A549 (cell line): Measurements from ENCODE around the gene TBC1D19. TPM values are rescaled to one million over a fixed set of nuclear protein-coding genes. Genes with fewer than 3 reads are reported as not detected.

Source experiments
- ATAC-seq, 2 experiments: fragments of 200-7000 bp in 1 of 2; fragments of >200 bp in 1 of 2; cut with Nextera tagmentation in 1 of 2; cut with Tn5 transposase in 1 of 2; 3 replicates each; pipeline versions ENCODE4 v1.8.0 to v1.9.1; 2018 to 2020; ENCODE audit warnings: mild to moderate bottlenecking in 1 of 2, moderate library complexity in 1 of 2
- CTCF ChIA-PET: fragments of 300-600 bp; sonication (Branson Sonifier 250); formaldehyde crosslinking; extraction: SDS; loops from one replicate; lab custom pipeline; 2021; ENCODE audit warnings: antibody characterized with exemption, inconsistent platforms; lab: Yijun Ruan, JAX
- POLR2A ChIA-PET: fragments of 350-600 bp; formaldehyde crosslinking; extraction: SDS; loops from one replicate; lab custom pipeline; 2021; ENCODE audit warnings: antibody characterized with exemption, inconsistent platforms; lab: Yijun Ruan, JAX
- DNase-seq, 2 experiments: peaks; one replicate each; pipeline versions ENCODE4 v3.0.0 to v3.0.0-alpha.2; 2011 to 2016; ENCODE audit warnings: low read depth in 1 of 2, low spot score in 1 of 2
- FAIRE-seq: peaks from 2 replicates; lab custom pipeline; 2011; peaks lifted over from hg19 to GRCh38; lab: Jason Lieb, UNC
- H3K27ac ChIP-seq, 2 experiments: fragments of >200 bp; sonication (Bioruptor Twin); formaldehyde crosslinking; 3 replicates each; pipeline ENCODE4 v1.5.1; 2016 to 2017
- H3K4me1 ChIP-seq: fragments of >200 bp; sonication (Bioruptor Twin); formaldehyde crosslinking; 3 replicates; pipeline ENCODE4 v1.6.1; 2016
- H3K4me2 ChIP-seq: fragments of >200 bp; sonication (Bioruptor Twin); formaldehyde crosslinking; 3 replicates; pipeline ENCODE4 v1.6.1; 2016
- H3K4me3 ChIP-seq: fragments of >200 bp; sonication (Bioruptor Twin); formaldehyde crosslinking; 3 replicates; pipeline ENCODE4 v1.5.1; 2016
- H3K9me3 ChIP-seq: fragments of >200 bp; sonication (Bioruptor Twin); formaldehyde crosslinking; 3 replicates; pipeline ENCODE4 v1.6.1; 2016
- BCL3 ChIP-seq: fragments of >200 bp; sonication (Bioruptor Twin); formaldehyde crosslinking; IDR thresholded peaks from 3 replicates; pipeline ENCODE4 v1.6.1; 2016
- BHLHE40 ChIP-seq: IDR thresholded peaks from 2 replicates; pipeline ENCODE4 v1.6.1; 2012; ENCODE audit warnings: low read depth, low read length, inconsistent platforms
- CEBPB ChIP-seq, 2 experiments: fragments of >200 bp in 1 of 2; sonication (Bioruptor Twin) in 1 of 2; formaldehyde crosslinking in 1 of 2; IDR thresholded peaks; 2 replicates each; pipeline ENCODE4 v1.6.1; 2012 to 2016
- CHD4 ChIP-seq: fragments of 200-600 bp; sonication (generic); IDR thresholded peaks from 2 replicates; pipeline ENCODE4 v1.6.1; 2016; ENCODE audit warnings: antibody characterized with exemption, mild to moderate bottlenecking, borderline replicate concordance
- CTCF ChIP-seq: fragments of >200 bp; sonication (Bioruptor Twin); formaldehyde crosslinking; IDR thresholded peaks from 3 replicates; pipeline ENCODE4 v1.5.1; 2016
- EHF ChIP-seq: fragments of 250-450 bp; sonication (Bioruptor Pico); IDR thresholded peaks from 2 replicates; pipeline ENCODE4 v1.5.0; 2020; ENCODE audit warnings: mild to moderate bottlenecking
- EHMT2 ChIP-seq: fragments of 200-600 bp; sonication (generic); IDR thresholded peaks from 2 replicates; pipeline ENCODE4 v1.6.1; 2016; ENCODE audit warnings: antibody characterized with exemption, low read depth, mild to moderate bottlenecking, moderate library complexity
- FOSB ChIP-seq: fragments of 250-450 bp; sonication (Bioruptor Pico); IDR thresholded peaks from 2 replicates; pipeline ENCODE4 v1.5.0; 2020; ENCODE audit warnings: mild to moderate bottlenecking, moderate library complexity
- HEYL ChIP-seq: fragments of 250-450 bp; sonication (Bioruptor Pico); IDR thresholded peaks from 2 replicates; pipeline ENCODE4 v1.8.0; 2021; ENCODE audit warnings: mild to moderate bottlenecking, moderate library complexity
- HMGXB4 ChIP-seq: fragments of 250-450 bp; sonication (Bioruptor Pico); IDR thresholded peaks from 2 replicates; pipeline ENCODE4 v1.5.0; 2021; ENCODE audit warnings: mild to moderate bottlenecking, moderate library complexity, borderline replicate concordance
- HOXB5 ChIP-seq: fragments of 250-450 bp; sonication (Bioruptor Pico); IDR thresholded peaks from 2 replicates; pipeline ENCODE4 v1.5.0; 2020; ENCODE audit warnings: mild to moderate bottlenecking, moderate library complexity
- POLR2AphosphoS2 ChIP-seq: conservative IDR thresholded peaks from 2 replicates; pipeline ENCODE4 v1.6.1; 2012; ENCODE audit warnings: low read length, improper control_type of control experiment, inconsistent platforms
- RAD21 ChIP-seq, 2 experiments: fragments of >200 bp in 1 of 2; sonication (Bioruptor Twin) in 1 of 2; formaldehyde crosslinking in 1 of 2; IDR thresholded peaks in 1 of 2; conservative IDR thresholded peaks in 1 of 2; 2 replicates in 1 of 2; 3 replicates in 1 of 2; pipeline ENCODE4 v1.6.1; 2012 to 2018; ENCODE audit warnings: inconsistent platforms in 1 of 2
- TFCP2L1 ChIP-seq: fragments of 250-450 bp; sonication (Bioruptor Pico); IDR thresholded peaks from 2 replicates; pipeline ENCODE4 v1.5.0; 2021; ENCODE audit warnings: mild to moderate bottlenecking
- ZC3H11A ChIP-seq: fragments of 450-650 bp; IDR thresholded peaks from 2 replicates; pipeline ENCODE4 v1.6.1; 2014; ENCODE audit warnings: antibody characterized with exemption, mild to moderate bottlenecking
- ZFP36 ChIP-seq: fragments of 450-650 bp; IDR thresholded peaks from 2 replicates; pipeline ENCODE4 v1.6.1; 2014; ENCODE audit warnings: borderline replicate concordance; ENCODE audit not compliant: partially characterized antibody
- ZSCAN20 ChIP-seq: fragments of 250-450 bp; sonication (Bioruptor Pico); IDR thresholded peaks from 2 replicates; pipeline ENCODE4 v1.8.0; 2022; ENCODE audit warnings: mild to moderate bottlenecking, moderate library complexity
- WGBS: methylation state at CpG from one replicate; pipeline ENCODE4 v1.1.6; 2017; ENCODE audit errors: missing lambda C conversion rate; 5-methylcytosine and 5-hydroxymethylcytosine counted together
- polyA plus RNA-seq, 4 experiments: library from polyadenylated mRNA; depleted of rRNA in 3 of 4; stranded (reverse); fragments of >200 nt; fragmentation: RNase III in 1 of 4; extraction: RNeasy Plus Mini Kit Qiagen cat#74134 plus additional on column Dnase treatment in 1 of 4; gene quantifications; 2 replicates in 3 of 4; 3 replicates in 1 of 4; pipeline ENCODE4 v1.2.3, GENCODE V29; 2011 to 2017
- TF ChIP-seq, protein P1 (sequence below): IDR thresholded peaks from 2 replicates; pipeline ENCODE4 v1.6.1; 2012; ENCODE audit warnings: low read depth, borderline replicate concordance
- TF ChIP-seq, protein P2 (sequence below): fragments of 200-600 bp; sonication (generic); IDR thresholded peaks from 2 replicates; pipeline ENCODE4 v1.6.1; 2016; ENCODE audit warnings: antibody characterized with exemption, mild to moderate bottlenecking, moderate library complexity
- TF ChIP-seq, protein P3 (sequence below): fragments of >200 bp; sonication (Bioruptor Twin); formaldehyde crosslinking; IDR thresholded peaks from 2 replicates; pipeline ENCODE4 v1.6.1; 2016
- TF ChIP-seq, protein P4 (sequence below): fragments of 450-650 bp; IDR thresholded peaks from 2 replicates; pipeline ENCODE4 v1.6.1; 2014; ENCODE audit warnings: antibody characterized with exemption

TBC1D19 gene
- polyA plus RNA-seq, 2 of the 4 experiments (the other 2 are of a cell fraction), result 4.1 to 11.7 TPM

DNA sequence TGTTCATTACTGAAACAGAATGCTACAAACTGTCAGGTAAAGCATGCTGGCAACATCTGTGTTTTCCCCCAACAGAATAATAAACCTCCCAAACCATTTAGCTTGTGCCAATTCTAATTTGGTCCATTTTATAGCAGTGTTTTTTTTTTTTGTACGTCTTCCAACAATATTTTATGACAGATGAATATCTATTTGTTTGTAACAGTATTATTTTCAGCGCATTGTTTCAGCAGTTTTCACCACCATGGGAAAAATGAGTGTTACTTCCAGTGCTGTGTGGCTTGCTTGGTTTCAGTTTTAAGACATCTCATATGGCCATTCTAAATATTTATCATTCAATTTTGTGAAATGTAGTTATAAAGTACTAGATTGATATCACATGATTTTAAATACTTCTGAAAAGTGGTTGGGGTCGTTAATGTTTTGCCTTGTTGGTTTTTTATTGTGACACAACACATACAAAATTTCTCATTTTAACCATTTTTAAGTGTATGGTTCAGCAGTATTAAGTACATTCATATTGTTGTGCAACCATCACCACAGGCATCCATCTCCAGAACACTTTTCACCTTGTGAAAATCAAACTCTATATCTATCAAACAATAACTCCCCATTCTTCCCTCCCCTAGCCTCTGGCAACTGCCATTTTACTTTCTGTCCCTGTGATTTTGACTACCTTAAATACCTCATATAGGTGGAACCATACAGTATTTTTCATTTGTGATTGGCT is 25.6 kb upstream of the TBC1D19 start:
- Histone ChIP-seq H3K4me2 (no peak overlapping the region), H3K27ac (no peak overlapping the region), H3K4me1 (no peaks in the 10 kb centered on the region), H3K4me3 (no peak overlapping the region), H3K9me3 (peaks cover 3% of the 10 kb centered on the region; the same call in 1 of the 3 replicates)
- POLR2A ChIA-PET, result no interaction called here
- DNase-seq (no peak), FAIRE-seq (no peak), ATAC-seq (no peak)
- 45% methylated on average over 3 of the region's 3 CpGs for WGBS
- TF ChIP-seq EHF (no peak), CEBPB (IDR thresholded peaks at IDR 0.05) (no peak), CTCF (no peak)
- CTCF ChIA-PET, result no interaction called here

GRCh38 chr4:26566133-26566532 is 17.8 kb upstream of the TBC1D19 start:
- CTCF ChIA-PET, result no interaction called here
- FAIRE-seq, result no peak
- Histone ChIP-seq H3K4me2 (no peak overlapping the region), H3K27ac (no peak overlapping the region), H3K4me3 (no peak overlapping the region), H3K4me1 (peaks cover 14% of the 10 kb centered on the region), H3K9me3 (no peaks in the 10 kb centered on the region)
- POLR2A ChIA-PET, result no interaction called here
- ATAC-seq, result no peak
- TF ChIP-seq, protein P1, sequence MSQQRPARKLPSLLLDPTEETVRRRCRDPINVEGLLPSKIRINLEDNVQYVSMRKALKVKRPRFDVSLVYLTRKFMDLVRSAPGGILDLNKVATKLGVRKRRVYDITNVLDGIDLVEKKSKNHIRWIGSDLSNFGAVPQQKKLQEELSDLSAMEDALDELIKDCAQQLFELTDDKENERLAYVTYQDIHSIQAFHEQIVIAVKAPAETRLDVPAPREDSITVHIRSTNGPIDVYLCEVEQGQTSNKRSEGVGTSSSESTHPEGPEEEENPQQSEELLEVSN, result no peak
- TF ChIP-seq RAD21 (conservative IDR thresholded peaks at IDR 0.05 in 1 of 2, IDR thresholded peaks at IDR 0.05 in 1 of 2) (no peak), HMGXB4 (CRISPR knock-in tag) (no peak), TFCP2L1 (CRISPR knock-in tag) (no peak), BHLHE40 (no peak), BCL3 (no peak), ZFP36 (no peak), ZC3H11A (no peak), HEYL (CRISPR knock-in tag) (no peak), CEBPB (IDR thresholded peaks at IDR 0.05) (no peak), FOSB (no peak), HOXB5 (no peak), EHMT2 (no peak), ZSCAN20 (CRISPR knock-in tag) (no peak), POLR2AphosphoS2 (no peak), CHD4 (no peak)
- TF ChIP-seq, protein P2, sequence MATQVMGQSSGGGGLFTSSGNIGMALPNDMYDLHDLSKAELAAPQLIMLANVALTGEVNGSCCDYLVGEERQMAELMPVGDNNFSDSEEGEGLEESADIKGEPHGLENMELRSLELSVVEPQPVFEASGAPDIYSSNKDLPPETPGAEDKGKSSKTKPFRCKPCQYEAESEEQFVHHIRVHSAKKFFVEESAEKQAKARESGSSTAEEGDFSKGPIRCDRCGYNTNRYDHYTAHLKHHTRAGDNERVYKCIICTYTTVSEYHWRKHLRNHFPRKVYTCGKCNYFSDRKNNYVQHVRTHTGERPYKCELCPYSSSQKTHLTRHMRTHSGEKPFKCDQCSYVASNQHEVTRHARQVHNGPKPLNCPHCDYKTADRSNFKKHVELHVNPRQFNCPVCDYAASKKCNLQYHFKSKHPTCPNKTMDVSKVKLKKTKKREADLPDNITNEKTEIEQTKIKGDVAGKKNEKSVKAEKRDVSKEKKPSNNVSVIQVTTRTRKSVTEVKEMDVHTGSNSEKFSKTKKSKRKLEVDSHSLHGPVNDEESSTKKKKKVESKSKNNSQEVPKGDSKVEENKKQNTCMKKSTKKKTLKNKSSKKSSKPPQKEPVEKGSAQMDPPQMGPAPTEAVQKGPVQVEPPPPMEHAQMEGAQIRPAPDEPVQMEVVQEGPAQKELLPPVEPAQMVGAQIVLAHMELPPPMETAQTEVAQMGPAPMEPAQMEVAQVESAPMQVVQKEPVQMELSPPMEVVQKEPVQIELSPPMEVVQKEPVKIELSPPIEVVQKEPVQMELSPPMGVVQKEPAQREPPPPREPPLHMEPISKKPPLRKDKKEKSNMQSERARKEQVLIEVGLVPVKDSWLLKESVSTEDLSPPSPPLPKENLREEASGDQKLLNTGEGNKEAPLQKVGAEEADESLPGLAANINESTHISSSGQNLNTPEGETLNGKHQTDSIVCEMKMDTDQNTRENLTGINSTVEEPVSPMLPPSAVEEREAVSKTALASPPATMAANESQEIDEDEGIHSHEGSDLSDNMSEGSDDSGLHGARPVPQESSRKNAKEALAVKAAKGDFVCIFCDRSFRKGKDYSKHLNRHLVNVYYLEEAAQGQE, result no peak
- TF ChIP-seq, protein P3, sequence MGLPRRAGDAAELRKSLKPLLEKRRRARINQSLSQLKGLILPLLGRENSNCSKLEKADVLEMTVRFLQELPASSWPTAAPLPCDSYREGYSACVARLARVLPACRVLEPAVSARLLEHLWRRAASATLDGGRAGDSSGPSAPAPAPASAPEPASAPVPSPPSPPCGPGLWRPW, result no peak
- TF ChIP-seq, protein P4, sequence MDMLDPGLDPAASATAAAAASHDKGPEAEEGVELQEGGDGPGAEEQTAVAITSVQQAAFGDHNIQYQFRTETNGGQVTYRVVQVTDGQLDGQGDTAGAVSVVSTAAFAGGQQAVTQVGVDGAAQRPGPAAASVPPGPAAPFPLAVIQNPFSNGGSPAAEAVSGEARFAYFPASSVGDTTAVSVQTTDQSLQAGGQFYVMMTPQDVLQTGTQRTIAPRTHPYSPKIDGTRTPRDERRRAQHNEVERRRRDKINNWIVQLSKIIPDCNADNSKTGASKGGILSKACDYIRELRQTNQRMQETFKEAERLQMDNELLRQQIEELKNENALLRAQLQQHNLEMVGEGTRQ, result no peak
- DNase-seq, result no peak
